ENCODE measurements around the gene CTXN2.

CTXN2 gene

DNA sequence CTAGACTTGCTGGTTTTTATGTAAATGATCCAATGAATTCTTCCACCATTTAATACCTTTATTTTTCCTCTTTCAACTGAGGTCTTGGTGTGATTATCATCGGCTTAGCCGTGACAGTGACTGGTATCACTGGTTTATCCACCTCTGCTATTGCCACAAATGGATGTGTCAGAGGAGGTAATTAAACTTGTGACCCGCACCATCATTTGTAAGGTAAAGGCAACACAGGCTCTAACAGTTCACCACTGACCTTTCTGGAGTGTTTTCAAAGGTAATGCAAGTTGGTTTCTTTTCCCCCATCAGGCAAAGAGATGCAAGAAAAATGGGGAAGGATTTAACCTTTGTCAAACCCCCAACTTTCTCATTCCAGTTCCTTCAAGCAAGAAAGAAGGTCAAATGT is 34.3 kb downstream of the CTXN2 start:
- DNase-seq: no peak

DNA sequence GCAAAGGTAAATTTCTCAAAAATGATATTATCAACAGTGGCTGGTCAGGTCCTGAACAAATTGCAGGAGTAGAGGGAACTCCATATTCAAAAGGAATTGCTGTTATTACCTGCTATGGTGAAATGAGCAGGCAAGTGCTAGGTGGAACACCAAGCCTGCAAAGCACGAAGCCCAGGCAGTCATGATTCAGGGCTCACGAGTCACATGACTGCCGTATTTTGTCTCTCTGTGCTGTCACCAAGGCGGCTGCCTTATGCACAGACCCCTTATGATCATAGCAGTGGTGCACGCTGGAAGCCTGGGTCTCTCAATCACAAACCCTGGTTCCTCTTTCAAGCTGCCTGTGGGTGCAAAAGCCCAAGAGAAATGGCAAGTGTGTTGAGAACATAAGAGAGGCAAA is 39.0 kb downstream of the CTXN2 start:
- DNase-seq: no peak

DNA sequence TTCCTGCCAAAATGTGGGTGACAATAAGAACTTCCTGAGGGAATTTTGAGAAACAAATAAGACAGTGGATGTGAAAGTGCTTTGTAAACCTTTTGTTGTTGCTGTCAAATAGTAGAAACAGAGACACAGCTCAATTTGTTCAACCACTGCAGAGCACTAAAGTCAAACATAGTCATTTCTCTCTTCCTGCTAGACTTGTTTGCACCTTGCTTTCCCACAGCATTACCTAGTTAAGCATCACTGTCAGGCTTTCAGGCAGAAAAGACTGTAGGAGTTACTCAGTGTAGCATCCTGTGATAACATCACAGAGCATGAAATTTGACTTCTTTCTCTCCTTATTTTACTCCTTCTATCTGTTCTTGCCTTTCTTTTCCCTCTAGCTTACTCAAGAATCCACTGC is 41.8 kb downstream of the CTXN2 start:
- no peak for DNase-seq

DNA sequence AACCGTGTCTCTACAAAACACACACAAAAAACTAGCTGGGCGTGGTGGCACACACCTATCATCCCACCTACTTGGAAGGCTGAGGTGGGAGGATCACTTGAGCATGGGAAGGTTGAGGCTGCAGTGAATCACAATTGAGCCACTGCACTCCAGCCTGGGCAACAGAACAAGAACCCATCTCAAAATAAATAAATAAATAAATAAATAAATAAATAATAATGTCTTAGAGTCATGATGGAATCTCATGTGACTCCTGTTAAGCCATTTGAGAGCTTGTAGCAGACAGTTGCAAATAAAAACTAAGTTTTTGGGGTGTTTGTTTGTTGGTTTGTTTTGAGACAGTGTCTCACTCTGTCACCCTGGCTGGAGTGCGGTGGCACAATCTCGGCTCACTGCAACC is 47.9 kb downstream of the CTXN2 start:
- DNase-seq: no peak

DNA sequence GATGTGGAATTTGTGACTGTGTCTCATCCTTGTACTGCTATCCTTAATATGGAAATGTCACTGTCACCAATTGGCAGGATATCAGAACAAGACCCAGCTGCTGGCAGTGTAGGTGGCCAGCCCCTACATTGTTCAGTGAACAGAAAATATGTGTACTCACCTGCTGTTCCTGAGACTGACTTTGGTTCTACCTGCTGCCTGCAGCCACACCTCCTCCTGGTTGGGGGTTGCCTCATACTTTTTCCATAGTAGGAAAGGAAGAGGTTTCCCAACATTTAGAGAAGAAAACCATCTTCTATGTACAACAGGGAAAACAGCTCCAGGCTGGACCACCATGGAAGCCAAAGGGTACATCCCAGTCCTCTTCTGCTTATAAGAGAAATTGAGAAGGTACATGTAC is 50.5 kb downstream of the CTXN2 start:
- no peak for DNase-seq

DNA sequence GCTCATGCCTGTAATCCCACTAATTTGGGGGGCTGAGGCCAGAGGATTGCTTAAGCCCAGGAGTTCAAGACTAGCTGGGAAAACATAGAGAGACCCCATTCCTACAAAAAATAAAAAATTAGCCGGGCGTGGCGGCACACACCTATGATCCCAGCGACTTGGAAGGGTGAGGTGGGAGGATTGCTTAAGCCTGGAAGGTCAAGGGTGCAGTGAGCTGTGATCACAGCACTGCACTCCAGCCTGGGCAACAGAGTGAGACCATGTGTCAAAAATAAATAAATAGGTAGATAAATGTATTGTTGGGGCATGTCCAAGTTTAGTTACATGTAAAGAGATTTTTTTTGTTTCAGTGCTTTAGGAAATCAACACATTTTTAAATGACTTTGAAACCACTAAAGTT is 51.1 kb downstream of the CTXN2 start:
- no peak for DNase-seq

DNA sequence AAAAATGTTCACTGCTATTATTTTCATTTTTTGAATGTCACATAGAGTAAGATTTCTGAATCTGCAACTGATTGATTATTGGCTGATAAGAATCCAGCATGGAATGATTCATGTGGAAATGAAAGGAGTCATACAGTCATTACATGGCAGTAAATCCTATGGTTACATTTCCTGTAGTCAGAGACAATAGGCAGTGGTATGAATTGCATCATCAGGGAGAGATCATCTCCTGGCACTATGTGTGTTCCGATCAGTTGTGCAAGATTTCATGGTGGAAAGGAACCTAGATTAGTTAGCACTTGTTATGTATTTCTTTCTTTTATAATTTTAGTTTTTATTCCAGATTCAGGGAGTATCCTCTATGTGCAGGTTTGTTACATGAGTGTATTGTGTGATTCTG is 53.5 kb downstream of the CTXN2 start:
- DNase-seq: no peak

DNA sequence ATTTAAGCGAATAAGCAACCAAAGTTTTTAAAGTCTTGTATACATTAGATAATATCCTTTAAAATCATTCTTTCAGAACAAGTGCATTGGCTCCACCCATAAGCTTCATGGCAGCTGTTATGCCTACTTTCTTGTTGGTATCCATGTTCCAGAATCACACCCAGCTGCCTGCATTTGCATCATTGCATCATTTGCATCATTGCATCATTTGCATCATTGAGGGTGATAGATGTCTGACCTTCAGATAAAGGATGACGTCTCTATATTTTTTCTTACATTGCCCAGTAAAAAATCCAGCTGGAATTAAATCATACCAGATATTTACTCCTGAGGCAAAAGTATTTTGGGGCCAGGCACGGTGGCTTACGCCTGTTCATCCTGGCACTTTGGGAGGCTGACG is 56.9 kb downstream of the CTXN2 start:
- no peak for DNase-seq

DNA sequence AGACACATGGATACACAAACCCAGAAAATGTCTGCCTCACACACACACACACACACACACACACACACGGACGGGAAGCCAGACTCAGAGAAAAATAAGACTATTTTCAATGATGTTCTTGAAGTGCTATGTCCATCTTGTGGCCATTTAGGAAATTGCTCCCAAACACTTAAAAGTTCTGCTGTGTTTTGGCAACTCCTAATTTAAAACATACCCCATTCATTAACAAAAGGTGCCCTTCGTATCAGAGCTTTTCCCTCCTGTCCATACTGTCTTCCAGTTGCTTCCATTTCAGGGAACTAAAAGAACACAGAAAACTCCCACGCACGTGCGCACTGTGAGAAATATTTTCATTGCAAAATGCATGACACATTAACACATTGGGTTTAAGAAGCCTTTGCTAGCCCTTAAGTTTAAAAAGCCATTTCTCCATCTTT is 59.2 kb downstream of the CTXN2 start:
- no peak for DNase-seq

DNA sequence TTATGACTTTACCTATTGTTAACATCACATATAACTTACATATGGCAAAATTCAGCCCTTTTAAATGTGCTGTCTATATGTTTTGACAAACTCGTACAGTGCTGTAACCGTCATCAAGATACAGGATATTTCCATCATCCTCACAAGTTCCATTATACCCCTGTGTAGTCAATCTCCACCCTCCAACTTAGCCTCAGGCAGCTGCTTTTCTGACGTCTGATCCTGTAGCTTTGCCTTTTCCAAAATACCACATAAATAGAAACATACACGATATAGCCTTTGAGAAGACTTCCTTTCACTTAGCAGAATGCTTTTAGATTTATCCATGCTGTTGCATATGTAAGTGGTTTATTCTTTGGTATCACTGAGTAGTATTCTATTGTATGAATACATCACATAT is 61.7 kb downstream of the CTXN2 start:
- DNase-seq: no peak
